Pancreas (tissue), 10 donors: ENCODE data around the gene SBNO2. TPM values are rescaled to one million over a fixed set of nuclear protein-coding genes. Genes with fewer than 3 reads are reported as not detected.
A peak's percentile ranks its signal among the peaks of the same experiment; 100 is the strongest.

ENCODE experiments used
- ATAC-seq, 4 donors: fragments of 200-7000 bp; cut with Tn5 transposase; one replicate each; pipeline versions ENCODE4 v1.8.0 to v1.9.1; 2020; ENCODE audit warnings: mild to moderate bottlenecking in 4 of 4, moderate library complexity in 4 of 4
- DNase-seq, 6 donors: peaks; one replicate each; pipeline ENCODE4 v3.0.0-alpha.2; 2020
- FAIRE-seq: peaks from 2 replicates; lab custom pipeline; 2012; peaks lifted over from hg19 to GRCh38; lab: Jason Lieb, UNC
- H3K27ac ChIP-seq, 4 donors: fragments of 200-600 bp; sonication (generic); 1 replicate in 3 of 4; 2 replicates in 1 of 4; pipeline versions ENCODE4 v1.5.0 to v1.8.0; 2020
- H3K27me3 ChIP-seq, 4 donors: fragments of 200-600 bp; one replicate each; pipeline ENCODE4 v1.8.0; 2021
- H3K36me3 ChIP-seq, 3 donors: fragments of 200-600 bp; sonication (generic) in 1 of 3; one replicate each; pipeline versions ENCODE4 v1.5.0 to v1.8.0; 2020 to 2021
- H3K4me1 ChIP-seq, 3 donors: fragments of 200-600 bp; one replicate each; pipeline ENCODE4 v1.8.0; 2021
- H3K4me3 ChIP-seq, 4 donors: fragments of 200-600 bp; sonication (generic) in 2 of 4; one replicate each; pipeline versions ENCODE4 v1.5.0 to v1.8.0; 2020 to 2021
- H3K9me3 ChIP-seq, 4 donors: fragments of 200-600 bp; one replicate each; pipeline ENCODE4 v1.8.0; 2021
- CTCF ChIP-seq, 4 donors: fragments of 200-600 bp; sonication (generic) in 3 of 4; IDR thresholded peaks; one replicate each; pipeline versions ENCODE4 v1.5.0 to v1.8.0; 2021; ENCODE audit warnings: antibody characterized with exemption in 4 of 4
- WGBS, 2 donors: extraction: QIAGEN DNeasy Blood & Tissue Kit; methylation state at CpG; one replicate each; pipeline ENCODE4 v1.1.7; 2013; 5-methylcytosine and 5-hydroxymethylcytosine counted together
- intact Hi-C, 3 donors: fragments of 100-400 bp; cut with DNase I; formaldehyde crosslinking; loops; one replicate each; pipeline versions ENCODE4 v1.11.1 to v1.14.2; 2022
- polyA plus RNA-seq, 2 donors: library from polyadenylated mRNA; stranded (reverse); fragments of 200-250 nt; gene quantifications; one replicate each; pipeline ENCODE4 v1.2.3, GENCODE V29; 2013
- total RNA-seq, 6 donors: library from RNA; stranded (reverse); fragmentation: NEBNext Ultra II Directional in 4 of 6; extraction: Animal tissue kit (Norgen Biotek cat#: 25700) in 4 of 6; gene quantifications; one replicate each; pipeline versions ENCODE4 v1.2.1 to v1.2.4, GENCODE V29; 2021 to 2023
- donor health status: healthy with polysubstance abuse.
- donor health status: DM: no; HTN: no; CAD: no; lungs with moderate emphysema.
- donor health status: DM: no; HTN: no; CAD: no.
- donor health status: control.
- donor health status: control.
- donor health status: Bipolar disorder and iron deficiency.
- donor health status: DM: yes; HTN: yes; CAD: no.
- donor health status: DM: no; HTN: no; CAD: no.
- donor health status: DM: no; HTN: no; CAD: no.
- donor health status: DM: yes; HTN: yes; CAD: no.

The SBNO2 gene
- total and polyA plus RNA-seq, 8 donors, result 16.8 to 53.9 (median 27.4) TPM

GRCh38 chr19:1136621-1137317 lies 37.3 kb downstream of the SBNO2 start:
- 88 to 89% methylated on average over 17 to 23 of the region's 25 CpGs for WGBS, 2 donors
- TF ChIP-seq CTCF (IDR thresholded peaks at IDR 0.05), result no peak
- no peak overlapping the region for H3K4me3 ChIP-seq
- H3K4me1 ChIP-seq, result no peaks in the 10 kb centered on the region
- no peaks in the 10 kb centered on the region for H3K9me3 ChIP-seq
- no peaks in the 10 kb centered on the region for H3K36me3 ChIP-seq
- peak overlapping the region in 1 of 4 donors; percentile 37 for H3K27ac ChIP-seq
- ATAC-seq (no peak), FAIRE-seq (no peak), DNase-seq (peak in 1 of 6 donors; percentile 69)
- intact Hi-C loops, result no loop called here
- no peaks in the 10 kb centered on the region for H3K27me3 ChIP-seq

- 84 to 87% methylated on average over 12 of the region's 12 CpGs for WGBS, 2 donors
- Histone ChIP-seq H3K4me3 (no peak overlapping the region), H3K27me3 (no peaks in the 10 kb centered on the region), H3K27ac (peak overlapping the region in 2 of 4 donors; percentile 15 to 22), H3K4me1 (no peaks in the 10 kb centered on the region), H3K36me3 (no peaks in the 10 kb centered on the region), H3K9me3 (no peaks in the 10 kb centered on the region)
- FAIRE-seq (no peak), ATAC-seq (peak in 2 of 4 donors; percentile 17 to 28), DNase-seq (peak in 1 of 6 donors; percentile 66)
- no peak for TF ChIP-seq CTCF (IDR thresholded peaks at IDR 0.05)
- intact Hi-C loops, result no loop called here
These were observed 37.9 kb downstream of the SBNO2 start for GRCh38 chr19:1136201-1136600.

GRCh38 chr19:1135454-1135853 lies 38.6 kb downstream of the SBNO2 start:
- H3K27me3 ChIP-seq, result no peaks in the 10 kb centered on the region
- no peak for TF ChIP-seq CTCF (IDR thresholded peaks at IDR 0.05)
- FAIRE-seq, result no peak
- H3K36me3 ChIP-seq, result no peaks in the 10 kb centered on the region
- ATAC-seq, result no peak
- peak in 2 of 6 donors; percentile 42 to 76 for DNase-seq
- H3K4me3 ChIP-seq, result no peak overlapping the region
- intact Hi-C loops, result no loop called here
- H3K9me3 ChIP-seq, result no peaks in the 10 kb centered on the region
- peak overlapping the region in 1 of 4 donors; percentile 22 for H3K27ac ChIP-seq
- WGBS, 2 donors, result 87 to 90% methylated on average over 17 of the region's 17 CpGs
- H3K4me1 ChIP-seq, result no peaks in the 10 kb centered on the region

- DNase-seq, result no peak
- H3K4me3 ChIP-seq, result no peak overlapping the region
- no peaks in the 10 kb centered on the region for H3K36me3 ChIP-seq
- intact Hi-C loops, result no loop called here
- FAIRE-seq, result no peak
- H3K4me1 ChIP-seq, result no peaks in the 10 kb centered on the region
- H3K9me3 ChIP-seq, result no peaks in the 10 kb centered on the region
- no peak overlapping the region for H3K27ac ChIP-seq
- WGBS, 2 donors, result 92% methylated on average over 11 of the region's 11 CpGs
- H3K27me3 ChIP-seq, result no peaks in the 10 kb centered on the region
- ATAC-seq, result no peak
- TF ChIP-seq CTCF (IDR thresholded peaks at IDR 0.05), result no peak
These were observed 39.6 kb downstream of the SBNO2 start for GRCh38 chr19:1134431-1134830.

- Histone ChIP-seq H3K36me3 (no peaks in the 10 kb centered on the region), H3K27me3 (no peaks in the 10 kb centered on the region), H3K9me3 (no peaks in the 10 kb centered on the region), H3K27ac (peak overlapping the region in 2 of 4 donors; percentile 76 to 90), H3K4me3 (no peak overlapping the region), H3K4me1 (no peaks in the 10 kb centered on the region)
- intact Hi-C loops, result no loop called here
- TF ChIP-seq CTCF (IDR thresholded peaks at IDR 0.05), result no peak
- 94 to 98% methylated on average over 19 to 25 of the region's 25 CpGs for WGBS, 2 donors
- no peak for DNase-seq
- peak; percentile 2 to 21 (median 6) for ATAC-seq
- FAIRE-seq, result no peak
These were observed 40.6 kb downstream of the SBNO2 start for GRCh38 chr19:1133471-1133929.
